NCI-H1048 (cell line): ENCODE results near the gene KRTAP1-3.
A peak's percentile ranks its signal among the peaks of the same experiment; 100 is the strongest.
"Not testable (repeated sequence)": the region's sequence is repeated elsewhere in the genome, so short reads cannot be mapped to it uniquely, and the experiment has no call there.

ENCODE experiments used
- DNase-seq: peaks from one replicate; lab custom pipeline; 2025; lab: John Stamatoyannopoulos, UW

The KRTAP1-3 gene

GRCh38 chr17:41010441-41010840 lies 24.2 kb downstream of the KRTAP1-3 start:
- peak; percentile 38 for DNase-seq

GRCh38 chr17:41009936-41010335 lies 24.7 kb downstream of the KRTAP1-3 start:
- no peak for DNase-seq

GRCh38 chr17:41009301-41009760 lies 25.3 kb downstream of the KRTAP1-3 start:
- peak; percentile 93 for DNase-seq

- no peak for DNase-seq
These were observed 25.9 kb downstream of the KRTAP1-3 start, which contains the start of gene KRTAP3-1 for GRCh38 chr17:41008811-41009210. KRTAP3-1 (minus strand) TSS chr17:41009128; CDS start chr17:41009074, 54 bp downstream.

GRCh38 chr17:41004397-41004796 lies 30.3 kb downstream of the KRTAP1-3 start:
- no peak for DNase-seq

- no peak for DNase-seq
These were observed 30.7 kb downstream of the KRTAP1-3 start for GRCh38 chr17:41003926-41004325.

GRCh38 chr17:41002814-41003213 lies 31.9 kb downstream of the KRTAP1-3 start:
- no peak for DNase-seq

GRCh38 chr17:41001795-41002194 lies 32.9 kb downstream of the KRTAP1-3 start:
- DNase-seq, result no peak

- DNase-seq, result not testable (repeated sequence)
These were observed 35.1 kb downstream of the KRTAP1-3 start, which contains the start of gene KRTAP3-2 for GRCh38 chr17:40999563-40999962. KRTAP3-2 (minus strand) TSS chr17:40999906; CDS start chr17:40999853, 53 bp downstream.

GRCh38 chr17:40997361-40997760 lies 37.3 kb downstream of the KRTAP1-3 start:
- no peak for DNase-seq

GRCh38 chr17:40996829-40997228 lies 37.8 kb downstream of the KRTAP1-3 start:
- no peak for DNase-seq

GRCh38 chr17:40995116-40995515 lies 39.6 kb downstream of the KRTAP1-3 start:
- DNase-seq, result no peak

GRCh38 chr17:40993839-40994238 lies 40.8 kb downstream of the KRTAP1-3 start, which contains the start of gene KRTAP3-3:
KRTAP3-3 (minus strand) TSS chr17:40994164; CDS start chr17:40994097, 67 bp downstream.
- no peak for DNase-seq

- DNase-seq, result no peak
These were observed 41.6 kb downstream of the KRTAP1-3 start for GRCh38 chr17:40993084-40993483.

GRCh38 chr17:40992666-40993065 lies 42.0 kb downstream of the KRTAP1-3 start:
- DNase-seq, result no peak

GRCh38 chr17:40986920-40987319 lies 47.8 kb downstream of the KRTAP1-3 start:
- no peak for DNase-seq

GRCh38 chr17:40984226-40984625 lies 50.4 kb downstream of the KRTAP1-3 start, which contains the start of gene KRT40:
KRT40 (minus strand) TSS chr17:40984326; CDS start chr17:40984273, 53 bp downstream.
- DNase-seq, result no peak
